BJ (cell line): ENCODE results near the gene HIPK1. TPM values are rescaled to one million over a fixed set of nuclear protein-coding genes. Genes with fewer than 3 reads are reported as not detected.
A peak's percentile ranks its signal among the peaks of the same experiment; 100 is the strongest.
"Not testable (repeated sequence)": the region's sequence is repeated elsewhere in the genome, so short reads cannot be mapped to it uniquely, and the experiment has no call there.

Source experiments
- CTCF ChIA-PET: fragments of 350-600 bp; formaldehyde crosslinking; extraction: SDS; loops from one replicate; lab custom pipeline; 2021; ENCODE audit warnings: antibody characterized with exemption, inconsistent platforms; lab: Yijun Ruan, JAX
- POLR2A ChIA-PET: fragments of 300-600 bp; sonication (Branson Sonifier 250); formaldehyde crosslinking; extraction: SDS; loops from one replicate; lab custom pipeline; 2021; ENCODE audit warnings: antibody characterized with exemption; lab: Charles Lee
- DNase-seq: peaks from one replicate; pipeline ENCODE4 v3.0.0-alpha.2; 2011; ENCODE audit warnings: low read depth
- H3K27me3 ChIP-seq: 2 replicates; pipeline ENCODE4 v1.6.0; 2011; ENCODE audit warnings: low read length; ENCODE audit not compliant: control insufficient read depth, insufficient read depth
- H3K36me3 ChIP-seq: 2 replicates; pipeline ENCODE4 v1.5.1; 2011; ENCODE audit warnings: low read length; ENCODE audit not compliant: control insufficient read depth, insufficient read depth
- H3K4me3 ChIP-seq: 2 replicates; pipeline ENCODE4 v1.5.1; 2011; ENCODE audit warnings: low read depth, mild to moderate bottlenecking, control low read depth, low read length
- polyA plus RNA-seq: library from polyadenylated mRNA; depleted of rRNA; stranded (reverse); fragments of >200 nt; gene quantifications from 2 replicates; pipeline ENCODE4 v1.2.3, GENCODE V29; 2011
- TF ChIP-seq, protein P1 (sequence below): IDR thresholded peaks from 2 replicates; pipeline ENCODE4 v1.5.1; 2011; ENCODE audit warnings: low read depth, mild to moderate bottlenecking, control low read depth, inconsistent platforms, low read length, moderate library complexity; ENCODE audit not compliant: insufficient read depth

HIPK1 gene
- polyA plus RNA-seq, 1 experiment, result 29.7 TPM

GRCh38 chr1:113947388-113948107 lies 18.4 kb downstream of the HIPK1 start:
- H3K4me3 ChIP-seq, result no peak overlapping the region
- 0 out of 2 replicates have a peak, but pooled peaks cover 3% of the 10 kb centered on the region for H3K36me3 ChIP-seq
- TF ChIP-seq, protein P1, sequence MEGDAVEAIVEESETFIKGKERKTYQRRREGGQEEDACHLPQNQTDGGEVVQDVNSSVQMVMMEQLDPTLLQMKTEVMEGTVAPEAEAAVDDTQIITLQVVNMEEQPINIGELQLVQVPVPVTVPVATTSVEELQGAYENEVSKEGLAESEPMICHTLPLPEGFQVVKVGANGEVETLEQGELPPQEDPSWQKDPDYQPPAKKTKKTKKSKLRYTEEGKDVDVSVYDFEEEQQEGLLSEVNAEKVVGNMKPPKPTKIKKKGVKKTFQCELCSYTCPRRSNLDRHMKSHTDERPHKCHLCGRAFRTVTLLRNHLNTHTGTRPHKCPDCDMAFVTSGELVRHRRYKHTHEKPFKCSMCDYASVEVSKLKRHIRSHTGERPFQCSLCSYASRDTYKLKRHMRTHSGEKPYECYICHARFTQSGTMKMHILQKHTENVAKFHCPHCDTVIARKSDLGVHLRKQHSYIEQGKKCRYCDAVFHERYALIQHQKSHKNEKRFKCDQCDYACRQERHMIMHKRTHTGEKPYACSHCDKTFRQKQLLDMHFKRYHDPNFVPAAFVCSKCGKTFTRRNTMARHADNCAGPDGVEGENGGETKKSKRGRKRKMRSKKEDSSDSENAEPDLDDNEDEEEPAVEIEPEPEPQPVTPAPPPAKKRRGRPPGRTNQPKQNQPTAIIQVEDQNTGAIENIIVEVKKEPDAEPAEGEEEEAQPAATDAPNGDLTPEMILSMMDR, result no peak
- DNase-seq, result no peak
- POLR2A ChIA-PET, result no interaction called here
- CTCF ChIA-PET, result interaction anchor here (0.7 to 1.0 kb wide), 2 partner anchors 31 to 44 kb away, joined by 3 read pairs; no protein-coding TSS in a partner anchor
- no peaks in the 10 kb centered on the region for H3K27me3 ChIP-seq

DNA sequence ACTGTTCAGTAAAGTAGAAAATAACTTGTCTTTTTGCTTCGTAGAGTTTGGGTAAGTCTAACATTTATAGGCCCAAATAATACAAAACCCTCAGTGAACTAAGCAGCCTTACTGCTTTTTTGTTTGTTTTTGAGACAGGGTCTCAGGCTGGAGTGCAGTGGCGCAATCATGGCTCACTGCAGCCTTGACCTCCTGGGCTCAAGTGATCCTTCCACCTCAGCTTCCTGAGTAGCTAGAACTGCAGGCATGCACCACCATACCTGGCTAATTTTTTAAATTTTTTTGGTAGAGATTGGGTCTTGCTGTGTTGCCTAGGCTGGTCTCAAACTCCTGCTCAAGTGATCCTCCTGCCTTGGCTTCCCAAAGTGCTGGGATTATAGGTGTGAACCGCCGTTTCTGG lies 19.0 kb downstream of the HIPK1 start:
- DNase-seq, CTCF ChIA-PET, H3K4me3 ChIP-seq, POLR2A ChIA-PET, H3K36me3 ChIP-seq, H3K27me3 ChIP-seq: not testable (repeated sequence)

DNA sequence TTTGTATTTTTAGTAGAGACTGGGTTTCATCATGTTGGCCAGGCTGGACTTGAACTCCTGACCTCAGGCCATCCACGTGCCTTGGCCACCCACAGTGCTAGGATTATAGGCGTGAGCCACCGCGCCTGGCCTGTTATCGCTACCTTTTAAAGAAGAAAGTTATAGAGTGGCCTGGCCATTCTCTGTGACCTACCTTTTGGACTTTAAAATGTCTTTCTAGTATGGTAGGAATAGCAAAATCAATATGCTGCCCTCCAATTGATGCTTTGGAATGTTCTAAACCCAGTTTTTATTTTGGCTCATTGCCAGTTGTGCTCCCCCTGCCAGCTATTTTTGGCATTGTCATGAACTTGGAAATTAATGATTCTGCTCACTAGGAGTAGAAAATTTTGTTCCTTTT lies 19.9 kb downstream of the HIPK1 start:
- ChIA-PET POLR2A (interaction anchor here (0.7 kb wide), 1 partner anchor 647 kb away, joined by 6 read pairs; no protein-coding TSS in a partner anchor), CTCF (interaction anchor here (0.8 to 1.2 kb wide), 2 partner anchors 16 to 334 kb away, joined by 3 read pairs; no protein-coding TSS in a partner anchor)
- Histone ChIP-seq H3K36me3 (0 out of 2 replicates have a peak, but pooled peaks cover 1% of the 10 kb centered on the region), H3K4me3 (no peak overlapping the region), H3K27me3 (no peaks in the 10 kb centered on the region)
- TF ChIP-seq, protein P1, result peak; percentile 46
- no peak for DNase-seq

DNA sequence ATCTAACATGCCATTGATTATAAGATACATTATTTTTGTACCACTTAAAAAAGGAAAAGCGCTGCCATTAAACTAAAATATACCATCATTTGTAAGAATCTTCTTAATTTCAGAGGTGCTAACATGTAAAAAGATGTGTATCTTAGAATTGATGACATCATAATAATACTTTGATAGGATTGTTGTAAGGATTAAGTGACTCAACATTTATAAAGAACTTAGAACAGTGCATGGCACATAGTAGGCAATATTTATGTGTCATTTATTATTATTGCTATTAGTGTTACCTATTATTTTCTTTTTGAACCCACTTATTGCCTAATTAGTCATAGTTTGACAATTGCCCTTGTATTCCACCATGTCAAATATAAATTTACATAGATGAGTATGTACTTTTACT lies 21.8 kb downstream of the HIPK1 start:
- Histone ChIP-seq H3K27me3 (no peaks in the 10 kb centered on the region), H3K4me3 (no peak overlapping the region), H3K36me3 (0 out of 2 replicates have a peak, but pooled peaks cover 1% of the 10 kb centered on the region)
- ChIA-PET CTCF (no interaction called here), POLR2A (no interaction called here)
- TF ChIP-seq, protein P1, result no peak
- no peak for DNase-seq

DNA sequence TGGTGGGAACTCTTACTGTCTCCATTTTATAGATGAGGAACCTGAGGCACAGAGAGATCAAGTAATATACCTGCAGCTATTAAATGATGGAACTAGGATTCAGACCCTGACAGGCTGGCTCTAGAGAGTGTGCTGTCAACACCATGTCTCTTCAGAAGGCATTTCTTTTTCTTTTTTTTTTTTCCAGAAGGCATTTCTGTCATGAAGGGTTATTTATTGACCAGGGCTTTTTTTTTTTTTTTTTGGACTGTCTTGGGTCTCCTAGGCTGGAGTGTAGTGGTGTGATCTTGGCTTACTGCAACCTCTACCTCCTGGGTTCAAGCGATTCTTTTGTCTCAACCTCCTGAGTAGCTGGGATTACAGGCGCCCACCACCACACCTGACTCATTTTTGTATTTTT lies 22.6 kb downstream of the HIPK1 start:
- H3K4me3 ChIP-seq, result no peak overlapping the region
- DNase-seq, result no peak
- ChIA-PET POLR2A (interaction anchor here (0.7 kb wide), 1 partner anchor 10 kb away, joined by 15 read pairs; no protein-coding TSS in a partner anchor), CTCF (interaction anchor here (0.8 kb wide), 1 partner anchor 12 kb away, joined by 3 read pairs; no protein-coding TSS in a partner anchor)
- TF ChIP-seq, protein P1, result no peak
- H3K36me3 ChIP-seq, result peaks cover 1% of the 10 kb centered on the region; the same call in 1 of the 2 replicates
- H3K27me3 ChIP-seq, result no peaks in the 10 kb centered on the region
